Activated B cell treated with CpG ODN at 0.5 μM for 24 hours (primary cell): ENCODE results near the gene CD247. TPM values are rescaled to one million over a fixed set of nuclear protein-coding genes. Genes with fewer than 3 reads are reported as not detected.

Experiments
- ATAC-seq: fragments of 200-7000 bp; cut with Tn5 transposase; one replicate; pipeline ENCODE4 v1.10.0; 2021; ENCODE audit warnings: low read depth, mild to moderate bottlenecking, moderate library complexity
- CTCF ChIA-PET: fragments of 350-600 bp; sonication (Branson Sonifier 250); formaldehyde crosslinking; loops from one replicate; lab custom pipeline; 2021; ENCODE audit warnings: antibody characterized with exemption; lab: Charles Lee
- POLR2A ChIA-PET: fragments of 350-600 bp; sonication (Branson Sonifier 250); formaldehyde crosslinking; loops from one replicate; lab custom pipeline; 2021; ENCODE audit warnings: antibody characterized with exemption; lab: Charles Lee
- DNase-seq: peaks from one replicate; pipeline ENCODE4 v3.0.0; 2022
- H3K27ac Mint-ChIP-seq: one replicate; pipeline ENCODE4 v1.8.0; 2020; ENCODE audit warnings: mixed read lengths
- H3K27me3 Mint-ChIP-seq: one replicate; pipeline ENCODE4 v1.8.0; 2021; ENCODE audit warnings: mixed read lengths
- H3K36me3 Mint-ChIP-seq: one replicate; pipeline ENCODE4 v1.8.0; 2021; ENCODE audit warnings: low read depth, mixed read lengths
- H3K4me1 Mint-ChIP-seq: one replicate; pipeline ENCODE4 v1.8.0; 2021; ENCODE audit warnings: mixed read lengths
- H3K4me3 Mint-ChIP-seq: one replicate; pipeline ENCODE4 v1.8.0; 2020; ENCODE audit warnings: mild to moderate bottlenecking, mixed read lengths
- H3K9me3 Mint-ChIP-seq: one replicate; pipeline ENCODE4 v1.8.0; 2020; ENCODE audit warnings: mixed read lengths
- intact Hi-C: fragments of 100-400 bp; cut with micrococcal nuclease; formaldehyde crosslinking; loops from one replicate; pipeline ENCODE4 v1.15.1; 2024
- total RNA-seq: library from RNA; stranded (reverse); gene quantifications from 2 replicates; pipeline ENCODE4 v1.2.3, GENCODE V29; 2022
- TF ChIP-seq, protein P1 (sequence below): fragments of 200-600 bp; IDR thresholded peaks from one replicate; pipeline ENCODE4 v1.8.0; 2022; ENCODE audit warnings: antibody characterized with exemption, mild to moderate bottlenecking

CD247 gene
- total RNA-seq, 1 donor from 2014 or later = 1.0 TPM

DNA sequence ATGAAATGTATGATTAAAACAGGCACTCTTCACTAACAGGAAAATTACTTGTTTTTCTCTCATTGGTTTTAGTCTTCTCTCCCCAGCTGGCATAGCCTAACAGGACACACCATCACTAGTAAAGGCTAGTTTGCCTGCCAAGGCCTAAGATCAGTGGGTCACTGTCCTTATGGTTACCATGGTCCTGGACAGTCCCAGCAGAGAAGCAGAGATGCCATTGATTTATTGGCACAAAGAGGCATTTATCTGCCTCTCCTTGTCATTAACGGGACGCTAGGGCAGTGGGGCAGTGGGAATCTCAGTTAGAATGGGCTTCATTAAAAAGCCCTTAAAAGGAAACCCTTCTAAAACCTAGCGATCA is 13.9 kb downstream of the CD247 start:
- Mint-ChIP-seq H3K9me3 (no peaks in the 10 kb centered on the region), H3K4me1 (peaks cover 26% of the 10 kb centered on the region), H3K27ac (no peak overlapping the region), H3K4me3 (no peak overlapping the region), H3K36me3 (no peaks in the 10 kb centered on the region), H3K27me3 (peaks cover 55% of the 10 kb centered on the region)
- ChIA-PET CTCF (no interaction called here), POLR2A (no interaction called here)
- DNase-seq (no peak), ATAC-seq (no peak)
- TF ChIP-seq, protein P1, sequence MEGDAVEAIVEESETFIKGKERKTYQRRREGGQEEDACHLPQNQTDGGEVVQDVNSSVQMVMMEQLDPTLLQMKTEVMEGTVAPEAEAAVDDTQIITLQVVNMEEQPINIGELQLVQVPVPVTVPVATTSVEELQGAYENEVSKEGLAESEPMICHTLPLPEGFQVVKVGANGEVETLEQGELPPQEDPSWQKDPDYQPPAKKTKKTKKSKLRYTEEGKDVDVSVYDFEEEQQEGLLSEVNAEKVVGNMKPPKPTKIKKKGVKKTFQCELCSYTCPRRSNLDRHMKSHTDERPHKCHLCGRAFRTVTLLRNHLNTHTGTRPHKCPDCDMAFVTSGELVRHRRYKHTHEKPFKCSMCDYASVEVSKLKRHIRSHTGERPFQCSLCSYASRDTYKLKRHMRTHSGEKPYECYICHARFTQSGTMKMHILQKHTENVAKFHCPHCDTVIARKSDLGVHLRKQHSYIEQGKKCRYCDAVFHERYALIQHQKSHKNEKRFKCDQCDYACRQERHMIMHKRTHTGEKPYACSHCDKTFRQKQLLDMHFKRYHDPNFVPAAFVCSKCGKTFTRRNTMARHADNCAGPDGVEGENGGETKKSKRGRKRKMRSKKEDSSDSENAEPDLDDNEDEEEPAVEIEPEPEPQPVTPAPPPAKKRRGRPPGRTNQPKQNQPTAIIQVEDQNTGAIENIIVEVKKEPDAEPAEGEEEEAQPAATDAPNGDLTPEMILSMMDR = no peak
- intact Hi-C loops = no loop called here

DNA sequence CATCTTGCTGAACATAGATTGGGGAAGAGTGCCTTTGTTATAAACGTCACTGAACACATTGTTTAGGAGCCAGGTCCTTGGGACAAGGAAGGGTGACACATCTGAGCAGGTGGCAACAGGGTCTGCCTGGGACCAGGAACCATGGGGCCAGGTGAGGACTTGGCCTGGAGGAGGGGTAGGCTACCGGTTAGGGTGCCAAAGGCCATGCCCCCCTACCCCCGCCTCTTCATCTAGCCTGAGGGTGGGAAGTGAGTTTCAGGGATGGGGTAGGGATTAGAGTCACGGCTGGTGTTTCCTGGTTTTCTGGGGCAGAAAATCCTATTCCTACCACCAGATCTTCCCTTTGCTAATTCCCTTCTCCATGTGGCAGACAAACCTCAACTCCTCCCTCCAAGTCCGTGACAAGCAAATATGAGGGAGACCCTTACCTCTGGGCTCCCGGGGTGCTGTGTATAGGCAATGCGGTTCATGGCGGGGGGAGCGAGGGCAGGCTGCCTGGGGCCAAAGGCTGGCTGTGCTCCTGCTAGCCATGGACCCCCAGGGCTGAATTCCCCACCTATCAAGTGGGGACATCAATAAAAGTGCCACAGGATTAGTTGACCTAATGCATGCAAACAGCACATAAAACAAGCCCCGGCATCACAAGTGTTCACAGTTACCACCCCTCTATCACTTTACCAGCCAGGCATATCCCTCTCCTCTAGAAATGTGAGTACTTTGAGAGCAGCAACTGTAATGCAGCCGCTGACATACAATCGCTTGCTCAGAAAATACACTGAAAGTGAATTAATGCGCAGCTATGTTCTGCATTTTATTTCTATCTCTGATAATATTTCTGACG is 14.5 kb downstream of the CD247 start:
- H3K4me1 Mint-ChIP-seq = peaks cover 32% of the 10 kb centered on the region
- intact Hi-C loops = no loop called here
- TF ChIP-seq, protein P1 = no peak
- ATAC-seq = no peak
- no peak overlapping the region for H3K27ac Mint-ChIP-seq
- POLR2A ChIA-PET = no interaction called here
- no peak overlapping the region for H3K4me3 Mint-ChIP-seq
- peaks cover 53% of the 10 kb centered on the region for H3K27me3 Mint-ChIP-seq
- CTCF ChIA-PET = interaction anchor here (1.5 kb wide), 1 partner anchor 30 kb away, joined by 4 read pairs; no protein-coding TSS in a partner anchor
- H3K9me3 Mint-ChIP-seq = no peaks in the 10 kb centered on the region
- no peak for DNase-seq
- H3K36me3 Mint-ChIP-seq = no peaks in the 10 kb centered on the region

- no peaks in the 10 kb centered on the region for H3K36me3 Mint-ChIP-seq
- no peak overlapping the region for H3K27ac Mint-ChIP-seq
- CTCF ChIA-PET = interaction anchor here (1.5 kb wide), 1 partner anchor 31 kb away, joined by 4 read pairs; no protein-coding TSS in a partner anchor
- TF ChIP-seq, protein P1 = no peak
- H3K27me3 Mint-ChIP-seq = peaks cover 53% of the 10 kb centered on the region
- DNase-seq (no peak), ATAC-seq (no peak)
- H3K4me3 Mint-ChIP-seq = no peak overlapping the region
- peaks cover 38% of the 10 kb centered on the region for H3K4me1 Mint-ChIP-seq
- H3K9me3 Mint-ChIP-seq = no peaks in the 10 kb centered on the region
- POLR2A ChIA-PET = no interaction called here
- intact Hi-C loops = no loop called here
Measured at GRCh38 chr1:167502719-167503462, 15.4 kb downstream of the CD247 start.

GRCh38 chr1:167502192-167502551 is 16.2 kb downstream of the CD247 start:
- POLR2A ChIA-PET = no interaction called here
- Mint-ChIP-seq H3K27me3 (peaks cover 60% of the 10 kb centered on the region), H3K4me1 (peaks cover 38% of the 10 kb centered on the region), H3K9me3 (no peaks in the 10 kb centered on the region), H3K4me3 (no peak overlapping the region), H3K27ac (no peak overlapping the region), H3K36me3 (no peaks in the 10 kb centered on the region)
- CTCF ChIA-PET = interaction anchor here (1.5 kb wide), 1 partner anchor 32 kb away, joined by 4 read pairs; no protein-coding TSS in a partner anchor
- DNase-seq (no peak), ATAC-seq (no peak)
- TF ChIP-seq, protein P1 = no peak
- intact Hi-C loops = no loop called here
